ENCODE results near the gene B3GALT6. TPM values are rescaled to one million over a fixed set of nuclear protein-coding genes. Genes with fewer than 3 reads are reported as not detected.

B3GALT6 gene
- total RNA-seq, 1 donor, result 5.9 TPM

DNA sequence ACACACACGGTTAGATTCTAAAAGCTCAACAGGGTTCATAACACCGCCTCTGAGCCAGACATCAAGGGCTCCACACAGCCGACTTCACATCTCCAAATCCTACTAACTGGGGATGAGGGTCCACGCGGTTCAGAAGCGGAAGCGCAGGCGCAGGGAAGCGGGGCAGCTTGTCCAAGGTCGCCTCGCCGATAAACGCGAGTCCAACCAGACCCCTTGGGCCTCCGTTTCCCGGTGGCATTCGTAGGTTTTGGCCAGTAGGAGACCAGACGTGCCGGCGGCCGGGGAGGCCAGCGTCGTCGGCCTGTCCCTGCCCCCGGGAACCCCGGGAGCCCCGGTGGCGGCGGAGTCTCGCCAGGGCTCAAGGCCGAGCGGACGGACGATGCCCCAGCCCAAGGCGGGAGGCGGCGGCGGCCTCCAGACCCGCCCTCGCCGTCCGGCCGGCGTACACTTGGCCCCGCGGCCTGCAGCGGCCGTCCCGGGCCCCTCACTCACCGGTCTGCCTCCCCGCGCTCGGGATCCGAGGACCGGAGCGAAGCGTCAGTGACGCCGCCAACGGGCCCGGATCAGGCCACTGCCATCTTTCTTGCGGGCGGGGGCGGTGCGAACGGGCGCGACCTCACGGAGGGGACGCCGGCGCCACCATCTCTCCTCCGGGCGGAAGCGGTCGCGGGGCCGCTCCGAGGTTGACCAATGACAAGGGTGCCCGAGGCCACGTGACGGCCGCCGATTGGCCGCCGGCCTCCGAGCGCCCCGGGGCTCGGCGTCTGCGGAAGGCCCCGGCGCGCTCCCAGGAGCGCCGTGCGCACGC, 433 bp upstream of the B3GALT6 start, which contains the start of gene SDF4:
SDF4 (minus strand) TSS at position 602 of the 808 bp plus-strand sequence. CDS start 3,229 bp downstream, outside the sequence.
- Histone ChIP-seq H3K9me3 (ENCODE audit: low read depth, low read length) (no peaks in the 10 kb centered on the region), H3K4me3 (ENCODE audit: low read length) (peak within 1 kb of the TSS; percentile 96), H3K4me1 (ENCODE audit: insufficient read depth, low read length) (peaks cover 32% of the 10 kb centered on the region), H3K27me3 (ENCODE audit: insufficient read depth, low read length) (no peaks in the 10 kb centered on the region)

DNA sequence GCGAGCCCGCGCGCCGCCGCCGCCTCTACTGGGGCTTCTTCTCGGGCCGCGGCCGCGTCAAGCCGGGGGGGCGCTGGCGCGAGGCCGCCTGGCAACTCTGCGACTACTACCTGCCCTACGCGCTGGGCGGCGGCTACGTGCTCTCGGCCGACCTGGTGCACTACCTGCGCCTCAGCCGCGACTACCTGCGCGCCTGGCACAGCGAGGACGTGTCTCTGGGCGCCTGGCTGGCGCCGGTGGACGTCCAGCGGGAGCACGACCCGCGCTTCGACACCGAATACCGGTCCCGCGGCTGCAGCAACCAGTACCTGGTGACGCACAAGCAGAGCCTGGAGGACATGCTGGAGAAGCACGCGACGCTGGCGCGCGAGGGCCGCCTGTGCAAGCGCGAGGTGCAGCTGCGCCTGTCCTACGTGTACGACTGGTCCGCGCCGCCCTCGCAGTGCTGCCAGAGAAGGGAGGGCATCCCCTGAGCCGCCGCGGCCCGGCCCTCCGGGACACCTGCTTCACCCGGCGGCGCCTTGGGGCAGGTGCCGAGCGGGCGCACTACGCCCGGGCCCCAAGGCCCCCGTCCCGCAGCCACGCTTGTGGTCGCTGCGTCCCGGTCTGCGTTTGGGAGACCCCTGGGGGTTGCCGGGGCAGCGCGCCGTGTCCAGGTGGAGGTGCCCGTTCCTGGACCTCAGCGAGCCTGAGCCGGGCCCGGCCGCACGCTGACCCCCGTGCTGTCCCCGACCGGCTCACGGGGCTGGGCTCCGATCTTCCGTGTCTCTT, 944 bp downstream of the B3GALT6 start:
- peak overlapping the region; percentile 24 for H3K4me3 ChIP-seq (ENCODE audit: low read length)
- H3K9me3 ChIP-seq (ENCODE audit: low read depth, low read length), result no peaks in the 10 kb centered on the region
- H3K27me3 ChIP-seq (ENCODE audit: insufficient read depth, low read length), result no peaks in the 10 kb centered on the region
- H3K4me1 ChIP-seq (ENCODE audit: insufficient read depth, low read length), result peaks cover 32% of the 10 kb centered on the region

DNA sequence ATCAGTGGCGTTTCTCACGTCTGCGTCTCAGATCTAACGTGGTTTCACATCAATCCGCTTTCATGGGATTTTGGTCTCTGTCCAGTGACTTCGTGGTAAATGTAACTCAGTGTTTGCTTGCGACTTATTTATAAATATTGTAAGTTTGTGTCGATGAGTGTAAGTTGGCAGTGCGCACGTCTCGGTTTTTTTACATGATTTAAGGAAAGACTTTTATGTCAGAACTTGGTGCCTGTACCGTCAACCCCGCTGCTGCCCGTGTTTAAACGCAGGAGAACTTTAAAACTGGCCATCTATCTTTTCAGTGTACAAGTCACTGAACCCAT, 1.5 kb downstream of the B3GALT6 start:
- no peaks in the 10 kb centered on the region for H3K27me3 ChIP-seq (ENCODE audit: insufficient read depth, low read length)
- no peaks in the 10 kb centered on the region for H3K9me3 ChIP-seq (ENCODE audit: low read depth, low read length)

DNA sequence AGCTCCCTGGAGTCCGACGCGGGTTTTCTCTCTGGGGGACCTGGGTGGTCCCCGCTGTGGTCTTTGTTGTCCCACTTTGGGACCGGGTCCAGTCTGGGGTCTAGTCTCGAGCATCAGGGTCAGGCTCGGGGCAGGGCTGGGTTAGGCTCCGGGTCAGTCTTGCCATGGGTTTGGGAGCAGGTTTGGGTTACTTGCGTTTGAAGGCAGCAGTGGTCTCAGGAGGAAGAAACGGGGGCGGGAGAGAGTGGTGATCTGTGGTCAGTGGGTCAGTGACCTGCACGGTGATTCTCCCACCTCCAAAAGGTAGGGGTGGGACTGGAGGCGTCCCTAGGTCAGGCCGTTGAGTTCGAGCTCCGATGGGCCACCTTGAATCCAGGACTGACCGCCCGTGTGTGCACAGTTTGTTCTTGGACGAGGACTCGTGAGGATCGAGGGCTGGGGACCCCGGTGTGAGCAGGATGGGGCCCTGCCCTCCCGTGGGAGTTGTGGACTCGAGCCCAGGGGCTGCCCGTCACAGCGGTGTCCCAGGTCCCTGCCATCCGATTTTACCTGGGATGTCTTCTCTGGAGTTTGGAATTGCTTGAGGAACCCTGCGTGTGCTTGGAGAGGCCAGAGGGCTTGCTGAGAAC, 2.3 kb downstream of the B3GALT6 start:
- Histone ChIP-seq H3K9me3 (ENCODE audit: low read depth, low read length) (no peaks in the 10 kb centered on the region), H3K27me3 (ENCODE audit: insufficient read depth, low read length) (no peaks in the 10 kb centered on the region), H3K4me3 (ENCODE audit: low read length) (no peak overlapping the region), H3K4me1 (ENCODE audit: insufficient read depth, low read length) (peaks cover 31% of the 10 kb centered on the region)

More for the DNA sequence above, 1.5 kb downstream of the B3GALT6 start:
- Histone ChIP-seq H3K4me1 (ENCODE audit: insufficient read depth, low read length) (peaks cover 32% of the 10 kb centered on the region), H3K4me3 (ENCODE audit: low read length) (no peak overlapping the region)

DNA sequence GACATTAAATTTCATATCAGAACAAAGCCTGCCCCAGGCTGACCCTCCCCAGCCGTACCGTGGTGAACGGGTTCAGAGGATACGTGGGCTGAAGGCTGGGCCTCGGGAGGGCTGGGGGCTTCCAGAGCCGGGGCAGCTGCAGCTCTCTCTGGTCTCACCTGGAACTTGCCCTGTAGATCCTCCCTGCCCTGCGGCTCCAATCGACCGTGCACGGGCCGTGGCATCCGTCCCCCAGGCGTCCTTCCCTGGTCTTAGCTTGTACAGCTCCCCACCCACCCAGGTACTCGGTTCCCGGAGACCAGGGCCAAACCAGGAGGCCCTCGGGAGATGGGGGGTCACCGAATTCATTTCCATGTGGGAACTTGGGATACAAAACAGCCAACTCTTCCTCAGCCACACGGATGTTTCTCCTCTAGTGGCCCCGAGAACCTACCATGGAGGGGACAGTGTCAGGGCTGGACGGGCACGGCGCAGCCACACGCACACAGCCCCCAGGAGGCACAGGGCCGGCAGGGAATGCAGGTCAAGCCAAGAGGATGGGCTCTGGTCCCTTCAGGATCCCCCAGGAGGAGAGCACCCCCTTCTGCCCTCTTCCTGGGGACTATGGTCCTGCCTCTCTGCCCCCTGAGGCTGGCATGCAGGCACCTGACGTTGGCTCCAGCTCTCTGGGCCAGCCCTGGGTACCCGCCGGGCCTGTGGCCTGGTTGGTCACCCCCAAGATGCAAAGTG, 3.1 kb downstream of the B3GALT6 start:
- Histone ChIP-seq H3K27me3 (ENCODE audit: insufficient read depth, low read length) (no peaks in the 10 kb centered on the region), H3K4me3 (ENCODE audit: low read length) (no peak overlapping the region), H3K4me1 (ENCODE audit: insufficient read depth, low read length) (peaks cover 22% of the 10 kb centered on the region), H3K9me3 (ENCODE audit: low read depth, low read length) (no peaks in the 10 kb centered on the region)

DNA sequence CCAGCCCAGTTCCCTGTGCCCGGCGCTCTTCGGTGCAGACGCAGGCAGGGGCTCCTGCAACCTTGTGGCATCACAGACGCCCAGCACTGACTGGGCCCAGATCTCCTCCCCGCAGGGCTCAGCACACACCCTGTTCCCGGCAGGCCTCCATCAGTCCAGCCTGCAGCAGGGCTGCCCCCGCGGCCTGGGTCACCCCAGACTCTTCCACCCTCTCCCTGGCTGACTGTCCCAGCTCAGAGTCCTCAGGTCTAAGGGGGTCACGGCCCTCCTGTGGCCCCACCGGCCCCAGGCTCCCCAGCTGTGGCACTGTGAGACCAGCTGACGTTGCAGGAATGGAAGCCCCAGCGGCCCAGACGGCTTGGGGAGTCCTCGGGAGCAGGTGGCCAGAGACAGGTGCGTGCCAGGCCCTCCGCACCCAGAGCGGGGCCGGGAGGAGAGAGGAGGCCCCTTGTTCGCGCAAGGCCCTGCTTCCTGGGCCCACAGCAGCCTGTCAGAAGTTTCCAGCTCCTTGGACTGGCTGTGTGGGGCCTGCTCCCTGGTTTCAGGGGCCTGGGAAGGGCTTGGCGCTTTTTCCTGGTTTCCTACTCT, 4.2 kb downstream of the B3GALT6 start:
- Histone ChIP-seq H3K4me1 (ENCODE audit: insufficient read depth, low read length) (peaks cover 11% of the 10 kb centered on the region), H3K27me3 (ENCODE audit: insufficient read depth, low read length) (no peaks in the 10 kb centered on the region)

DNA sequence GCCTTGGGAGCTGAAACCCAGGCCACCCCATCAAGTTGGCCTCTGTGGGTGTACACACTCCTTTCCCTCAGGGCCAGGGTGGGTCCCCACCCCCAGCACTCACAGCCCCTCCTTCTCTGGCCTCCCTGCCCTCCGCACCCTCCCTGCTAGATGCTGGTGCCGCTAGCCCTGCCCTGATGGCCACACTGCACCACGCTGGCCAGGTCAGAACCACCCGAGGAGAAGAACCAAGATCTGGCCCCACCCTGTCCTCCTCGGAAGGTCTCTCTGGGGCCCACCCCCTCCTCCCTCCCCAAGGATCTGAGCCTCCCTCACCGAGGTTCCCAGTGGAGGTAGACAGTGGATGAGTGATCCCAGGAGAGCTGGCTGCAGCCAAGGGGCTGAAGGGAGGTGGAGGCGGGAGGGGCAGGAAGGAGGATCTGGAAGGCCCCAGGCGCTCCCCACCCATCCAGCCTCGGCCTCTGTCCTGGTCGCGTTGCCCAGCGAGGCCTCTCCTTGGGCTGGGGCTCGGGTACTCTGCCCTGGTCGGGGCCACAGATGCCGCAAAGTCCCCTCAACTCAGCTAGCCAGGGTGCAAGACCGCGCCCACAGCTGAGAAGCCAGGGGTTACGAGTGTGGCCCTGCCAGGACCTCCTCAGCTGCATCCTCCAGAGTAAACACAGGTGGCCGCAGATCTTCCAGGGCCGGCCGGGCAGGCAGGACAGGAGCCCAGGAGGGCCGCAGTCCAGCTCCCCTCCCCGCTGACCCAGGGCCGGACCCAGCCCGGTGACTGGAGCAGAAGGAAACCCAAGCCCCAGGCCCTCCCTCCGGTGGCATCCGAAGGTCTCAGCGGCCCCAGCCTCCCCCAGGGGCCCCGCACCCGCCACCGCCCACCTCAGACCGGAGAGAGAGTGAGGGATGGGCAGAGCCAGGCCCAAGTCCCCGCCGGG, 5.2 kb downstream of the B3GALT6 start:
- peaks cover 10% of the 10 kb centered on the region for H3K4me1 ChIP-seq (ENCODE audit: insufficient read depth, low read length)
- H3K9me3 ChIP-seq (ENCODE audit: low read depth, low read length), result no peaks in the 10 kb centered on the region
- H3K4me3 ChIP-seq (ENCODE audit: low read length), result no peak overlapping the region
- no peaks in the 10 kb centered on the region for H3K27me3 ChIP-seq (ENCODE audit: insufficient read depth, low read length)

More for the DNA sequence above, 4.2 kb downstream of the B3GALT6 start:
- Histone ChIP-seq H3K4me3 (ENCODE audit: low read length) (no peak overlapping the region), H3K9me3 (ENCODE audit: low read depth, low read length) (no peaks in the 10 kb centered on the region)

DNA sequence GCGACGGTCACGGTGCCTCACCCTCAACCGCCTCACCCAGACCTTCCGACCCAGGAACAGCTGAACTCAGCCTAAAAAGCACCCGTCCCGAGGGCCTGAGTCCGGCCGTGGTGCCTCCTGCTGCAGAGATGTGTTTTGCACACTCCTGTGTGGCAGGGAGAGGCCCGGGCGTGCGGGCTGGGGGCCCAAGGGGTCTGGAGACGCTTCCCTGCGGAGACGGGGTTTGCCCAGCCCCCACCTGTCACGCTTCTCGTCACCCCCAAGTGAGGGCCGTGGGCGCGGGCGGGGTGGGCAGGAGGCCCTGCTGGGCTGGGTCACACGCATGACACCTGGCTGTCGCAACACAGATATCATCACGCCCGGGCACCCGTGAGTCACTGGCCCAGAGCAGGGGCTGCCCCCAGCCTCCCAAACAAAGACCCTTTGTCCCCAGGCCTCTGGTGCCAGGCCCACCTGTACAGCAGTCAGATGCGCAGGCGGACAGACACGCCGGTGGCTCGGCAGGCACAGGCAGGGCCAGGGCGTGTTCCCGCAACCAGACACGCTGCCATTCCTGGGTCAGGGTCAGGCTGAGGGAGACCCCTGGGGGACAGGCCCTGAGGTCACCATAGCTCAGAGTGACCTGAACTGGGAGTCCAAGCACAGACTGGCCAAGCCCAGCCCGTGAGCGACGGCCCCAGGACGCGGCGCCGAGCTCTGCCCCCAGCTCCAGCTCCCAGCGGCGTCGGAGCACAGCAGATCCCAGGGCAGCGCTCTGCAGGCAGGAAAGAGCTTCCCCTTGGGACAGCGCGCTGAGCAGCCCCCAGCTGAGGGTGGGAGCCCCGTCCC, 6.1 kb downstream of the B3GALT6 start:
- H3K9me3 ChIP-seq (ENCODE audit: low read depth, low read length), result no peaks in the 10 kb centered on the region
- H3K27me3 ChIP-seq (ENCODE audit: insufficient read depth, low read length), result no peaks in the 10 kb centered on the region
- H3K4me3 ChIP-seq (ENCODE audit: low read length), result no peak overlapping the region
- peaks cover 4% of the 10 kb centered on the region for H3K4me1 ChIP-seq (ENCODE audit: insufficient read depth, low read length)

DNA sequence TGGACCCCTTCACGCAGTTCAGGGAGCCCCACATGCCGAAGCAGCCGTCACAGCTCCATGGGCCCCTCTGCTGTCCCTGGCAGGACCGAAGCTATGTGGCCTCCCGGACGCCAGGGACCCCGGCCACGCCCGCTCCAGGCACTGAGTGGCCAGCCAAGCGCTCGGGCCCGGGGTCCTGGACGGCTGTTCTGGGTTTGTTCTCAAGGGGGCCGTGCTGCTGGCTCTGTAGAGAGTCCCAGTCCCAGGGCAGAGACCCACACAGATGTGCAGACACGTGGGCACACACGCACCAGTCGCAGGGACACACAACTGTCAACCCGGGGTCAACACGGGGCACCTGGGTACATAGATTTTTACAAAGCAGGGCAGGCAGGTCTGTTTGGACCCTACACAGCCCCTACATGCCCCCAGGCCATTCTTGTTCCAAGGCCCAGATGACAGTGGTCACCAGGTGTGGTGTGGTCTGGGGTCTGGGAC, 6.7 kb downstream of the B3GALT6 start:
- no peaks in the 10 kb centered on the region for H3K4me1 ChIP-seq (ENCODE audit: insufficient read depth, low read length)
- no peaks in the 10 kb centered on the region for H3K9me3 ChIP-seq (ENCODE audit: low read depth, low read length)
- H3K27me3 ChIP-seq (ENCODE audit: insufficient read depth, low read length), result no peaks in the 10 kb centered on the region

DNA sequence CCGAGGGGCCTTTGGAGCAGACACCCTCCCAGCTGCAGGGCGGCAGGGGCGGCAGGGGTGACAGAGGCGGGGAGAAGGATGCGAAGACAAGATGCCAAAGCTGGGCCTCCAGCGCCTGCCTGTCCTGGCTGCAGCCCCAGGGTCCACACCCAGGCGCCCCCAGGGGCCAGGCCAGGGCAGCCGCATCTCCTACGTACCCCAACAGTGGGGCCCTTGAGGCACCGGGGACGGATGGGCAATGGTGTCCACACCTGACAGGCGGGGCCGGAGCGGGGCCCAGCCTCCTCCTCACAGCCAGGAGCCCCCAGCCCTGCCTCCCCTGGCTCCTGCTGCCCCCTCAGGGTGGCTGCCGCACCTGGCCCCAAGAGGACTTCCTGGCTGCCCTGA, 7.2 kb downstream of the B3GALT6 start:
- Histone ChIP-seq H3K27me3 (ENCODE audit: insufficient read depth, low read length) (no peaks in the 10 kb centered on the region), H3K4me1 (ENCODE audit: insufficient read depth, low read length) (no peaks in the 10 kb centered on the region), H3K4me3 (ENCODE audit: low read length) (no peak overlapping the region), H3K9me3 (ENCODE audit: low read depth, low read length) (no peaks in the 10 kb centered on the region)

More for the DNA sequence above, 6.7 kb downstream of the B3GALT6 start:
- no peak overlapping the region for H3K4me3 ChIP-seq (ENCODE audit: low read length)

DNA sequence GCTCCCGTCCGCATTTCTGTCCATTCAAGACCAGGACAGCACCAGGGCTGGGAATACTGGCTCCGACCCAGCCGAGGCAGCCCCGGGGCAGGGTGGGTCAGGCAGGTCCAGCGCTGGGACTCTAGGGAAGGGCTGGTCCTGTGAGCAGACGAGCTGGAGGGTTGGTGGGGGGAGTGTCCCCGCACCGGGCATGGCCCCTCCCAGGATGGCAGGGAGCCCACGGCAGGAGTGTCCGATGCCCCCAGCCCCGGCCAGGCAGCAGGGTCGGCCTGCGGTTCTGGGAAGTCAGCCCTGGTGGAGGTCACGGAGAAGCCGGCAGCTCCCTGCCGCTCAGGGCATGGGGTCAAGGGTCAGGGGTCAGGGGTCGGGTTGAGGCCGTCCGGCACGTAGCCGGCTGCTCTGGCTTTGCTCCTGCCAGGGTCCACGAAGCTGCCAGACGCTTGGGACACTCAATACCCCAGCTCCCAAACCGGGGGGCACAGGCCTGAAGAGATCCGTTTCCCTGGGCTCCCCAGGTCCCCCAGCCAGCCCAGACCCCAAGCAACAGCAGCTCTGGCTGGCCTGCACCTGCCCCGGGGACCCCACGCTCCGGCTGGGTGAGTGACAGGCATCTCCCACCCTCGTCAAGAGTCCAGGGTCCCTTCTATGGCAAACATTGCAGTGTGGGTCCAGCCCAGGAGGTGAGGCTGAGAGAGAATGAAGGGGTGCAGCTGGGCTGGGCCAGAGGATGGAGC, 7.7 kb downstream of the B3GALT6 start:
- no peaks in the 10 kb centered on the region for H3K4me1 ChIP-seq (ENCODE audit: insufficient read depth, low read length)
- no peaks in the 10 kb centered on the region for H3K9me3 ChIP-seq (ENCODE audit: low read depth, low read length)
- H3K27me3 ChIP-seq (ENCODE audit: insufficient read depth, low read length), result no peaks in the 10 kb centered on the region
- no peak overlapping the region for H3K4me3 ChIP-seq (ENCODE audit: low read length)

DNA sequence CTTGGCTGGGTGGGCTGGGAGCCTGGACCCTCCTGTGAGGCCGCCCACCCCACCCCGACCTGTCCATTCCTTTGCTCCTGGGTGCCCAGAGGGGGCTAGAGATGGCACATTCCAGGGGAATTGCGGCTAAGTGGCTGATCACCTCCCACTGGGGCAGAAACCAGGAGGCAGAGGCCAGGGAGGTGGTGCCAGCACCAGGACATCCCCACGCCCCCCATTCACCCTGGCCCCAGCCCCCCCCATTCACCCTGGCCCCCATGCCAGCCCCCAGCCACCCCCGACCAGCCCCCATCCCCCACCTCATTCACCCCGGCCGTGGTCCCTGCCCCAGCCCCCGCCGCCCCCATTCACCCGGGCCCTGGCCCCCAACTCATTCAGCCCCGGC, 8.3 kb downstream of the B3GALT6 start:
- Histone ChIP-seq H3K9me3 (ENCODE audit: low read depth, low read length) (no peaks in the 10 kb centered on the region), H3K4me3 (ENCODE audit: low read length) (no peak overlapping the region), H3K27me3 (ENCODE audit: insufficient read depth, low read length) (no peaks in the 10 kb centered on the region), H3K4me1 (ENCODE audit: insufficient read depth, low read length) (no peaks in the 10 kb centered on the region)
